Activated T-helper 2 cell treated with anti-CD3 and anti-CD28 coated beads, Interferon-gamma antibody, Interleukin-2, Interleukin-4, amounts not matched to agents 10 μg/mL and 5 μg/mL and 100 μg/mL, durations not matched to agents 14 hours and 24 hours and 36 hours (primary cell): ENCODE results near the gene POC1A. TPM values are rescaled to one million over a fixed set of nuclear protein-coding genes. Genes with fewer than 3 reads are reported as not detected.
A peak's percentile ranks its signal among the peaks of the same experiment; 100 is the strongest.
"Not testable (repeated sequence)": the region's sequence is repeated elsewhere in the genome, so short reads cannot be mapped to it uniquely, and the experiment has no call there.

Experiments
- DNase-seq: peaks from one replicate; pipeline ENCODE4 v3.0.0; 2021; ENCODE audit warnings: low spot score
- H3K27ac Mint-ChIP-seq: one replicate; pipeline ENCODE4 v1.8.0; 2021; ENCODE audit warnings: mixed read lengths
- H3K27me3 Mint-ChIP-seq: one replicate; pipeline ENCODE4 v1.8.0; 2021; ENCODE audit warnings: low read depth, mixed read lengths
- H3K36me3 Mint-ChIP-seq: one replicate; pipeline ENCODE4 v1.8.0; 2021; ENCODE audit warnings: low read depth, mixed read lengths
- H3K4me1 Mint-ChIP-seq: one replicate; pipeline ENCODE4 v1.8.0; 2021; ENCODE audit warnings: low read depth, mixed read lengths
- H3K4me3 Mint-ChIP-seq: one replicate; pipeline ENCODE4 v1.8.0; 2021; ENCODE audit warnings: low read depth, mild to moderate bottlenecking, moderate library complexity, mixed read lengths
- H3K9me3 Mint-ChIP-seq: one replicate; pipeline ENCODE4 v1.8.0; 2021; ENCODE audit warnings: mixed read lengths
- intact Hi-C: fragments of 100-400 bp; cut with micrococcal nuclease; formaldehyde crosslinking; loops from one replicate; pipeline ENCODE4 v1.15.1; 2023
- total RNA-seq: library from RNA; stranded (reverse); gene quantifications from 2 replicates; pipeline ENCODE4 v1.2.3, GENCODE V29; 2022

The POC1A gene
- total RNA-seq, 1 donor from 2014 or later, result 20.4 TPM

DNA sequence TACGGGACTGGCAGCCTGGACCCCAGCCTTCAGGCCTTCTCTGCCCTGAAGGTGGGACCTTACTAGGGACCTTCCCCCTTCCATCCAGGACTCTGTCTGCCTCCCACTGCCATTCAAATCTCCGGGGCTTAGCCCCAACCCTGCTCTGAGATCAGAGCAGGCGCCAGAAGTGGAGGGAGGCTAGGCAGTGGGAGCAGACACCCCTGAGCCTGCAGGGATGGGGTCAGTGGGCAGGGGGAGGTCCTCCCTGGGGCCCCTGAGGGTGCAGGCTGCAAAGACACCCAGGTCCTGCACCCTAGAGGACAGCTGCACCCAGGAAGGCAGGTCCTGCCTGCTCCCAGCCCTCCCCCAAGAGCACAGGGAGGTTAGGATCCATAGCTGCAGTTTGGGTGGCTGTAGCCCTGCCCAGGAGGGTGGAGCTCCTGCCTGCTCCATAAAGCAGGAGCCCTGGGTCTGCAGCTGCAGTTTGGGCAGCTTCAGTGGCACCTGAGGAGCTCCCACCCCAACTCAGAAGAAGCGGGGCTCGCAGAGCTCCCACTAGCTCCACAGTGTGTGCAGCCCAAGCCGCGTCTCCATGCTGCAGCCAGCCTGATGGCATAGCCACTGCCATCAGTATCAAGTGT lies 8.1 kb upstream of the POC1A start:
- H3K36me3 Mint-ChIP-seq, result no peaks in the 10 kb centered on the region
- H3K27ac Mint-ChIP-seq, result no peak overlapping the region
- DNase-seq, result no peak
- H3K9me3 Mint-ChIP-seq, result no peaks in the 10 kb centered on the region
- no peak overlapping the region for H3K4me3 Mint-ChIP-seq
- intact Hi-C loops, result no loop called here
- peaks cover 9% of the 10 kb centered on the region for H3K27me3 Mint-ChIP-seq
- no peaks in the 10 kb centered on the region for H3K4me1 Mint-ChIP-seq

DNA sequence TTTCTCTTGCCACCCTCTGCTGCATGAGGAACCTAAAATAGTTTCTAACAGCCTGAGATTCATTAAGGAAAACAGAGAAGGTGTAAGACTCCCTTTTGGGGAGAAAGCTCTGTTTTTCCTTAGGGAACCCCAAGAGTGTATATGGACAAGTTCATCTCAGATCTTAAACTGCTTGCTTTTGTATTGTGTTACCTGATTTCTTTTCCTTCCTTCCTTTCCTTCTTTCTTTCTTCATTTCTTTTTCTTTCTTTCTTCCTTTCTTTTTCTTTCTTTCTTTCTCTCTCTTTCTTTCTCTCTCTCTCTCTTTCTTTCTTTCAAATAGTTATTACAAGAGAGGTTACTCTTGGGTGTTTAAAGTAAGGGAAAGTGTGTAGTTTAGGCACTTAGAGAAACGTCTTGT lies 5.3 kb upstream of the POC1A start:
- intact Hi-C loops, result no loop called here
- Mint-ChIP-seq H3K27ac (no peak overlapping the region), H3K36me3 (no peaks in the 10 kb centered on the region), H3K9me3 (no peaks in the 10 kb centered on the region), H3K4me3 (no peak overlapping the region), H3K27me3 (peaks cover 4% of the 10 kb centered on the region), H3K4me1 (peaks cover 6% of the 10 kb centered on the region)
- DNase-seq, result no peak

DNA sequence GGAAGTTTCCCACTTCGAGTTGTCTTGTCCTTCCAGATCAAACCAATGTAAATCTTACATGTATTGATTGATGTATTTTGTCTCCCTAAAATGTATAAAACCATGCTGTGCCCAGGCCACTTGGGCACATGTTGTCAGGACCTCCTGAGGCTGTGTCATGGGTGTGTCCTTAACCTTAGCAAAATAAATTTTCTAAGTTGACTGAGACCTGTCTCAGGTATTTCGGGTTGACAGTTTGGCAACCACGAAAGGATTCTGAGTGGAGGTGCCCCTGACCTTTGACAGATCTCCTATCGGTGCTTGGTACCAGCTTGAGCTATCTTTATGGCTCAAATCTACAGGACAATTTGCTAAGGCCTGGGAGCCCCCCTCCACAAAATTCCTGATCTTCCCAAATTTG lies 1.7 kb upstream of the POC1A start:
- H3K36me3 Mint-ChIP-seq, result peaks cover 3% of the 10 kb centered on the region
- H3K9me3 Mint-ChIP-seq, result no peaks in the 10 kb centered on the region
- intact Hi-C loops, result no loop called here
- H3K27me3 Mint-ChIP-seq, result peaks cover 4% of the 10 kb centered on the region
- H3K4me1 Mint-ChIP-seq, result peaks cover 16% of the 10 kb centered on the region
- no peak for DNase-seq
- H3K4me3 Mint-ChIP-seq, result peak overlapping the region; percentile 54
- peak overlapping the region; percentile 38 for H3K27ac Mint-ChIP-seq

DNA sequence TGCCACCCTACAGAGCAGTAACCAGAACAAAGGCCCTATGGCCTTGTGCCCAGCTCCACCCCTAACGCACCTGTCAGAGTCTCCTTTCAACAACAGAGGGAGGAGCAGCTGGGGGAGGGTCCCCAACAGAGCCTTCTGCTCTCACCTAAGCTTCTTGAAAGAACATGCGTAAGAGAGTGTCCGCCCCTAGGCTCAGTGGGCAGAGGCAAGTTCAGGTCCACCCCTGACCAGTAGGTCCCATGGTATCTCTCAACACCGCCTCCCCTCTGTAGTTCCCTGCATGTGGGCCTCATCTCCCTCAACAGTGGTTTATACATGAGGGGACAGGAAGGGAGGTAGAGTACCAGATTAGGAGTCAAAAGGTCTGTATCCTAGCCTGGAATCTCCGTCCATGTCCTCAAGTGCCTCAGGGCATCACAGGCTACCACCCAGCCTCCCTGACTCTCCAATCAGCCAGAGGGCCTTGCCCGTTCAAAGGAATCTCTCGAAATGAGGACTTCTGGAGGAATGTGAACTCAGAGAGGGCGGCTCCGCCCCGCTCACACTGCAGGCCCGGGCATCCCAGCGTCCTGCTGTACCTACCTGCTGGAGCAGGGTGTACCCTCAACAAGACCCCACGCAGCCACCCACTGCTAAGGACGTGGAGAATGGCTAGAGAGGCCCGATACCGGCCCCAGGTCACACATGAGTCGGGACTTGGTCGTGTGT lies 680 bp downstream of the POC1A start:
- intact Hi-C loops, result loop anchor here (1.0 to 5.0 kb wide), 3 partner anchors 45 to 211 kb away; partner anchors contain the start of genes ALAS1, PARP3 and RRP9
- H3K4me1 Mint-ChIP-seq, result peaks cover 16% of the 10 kb centered on the region

DNA sequence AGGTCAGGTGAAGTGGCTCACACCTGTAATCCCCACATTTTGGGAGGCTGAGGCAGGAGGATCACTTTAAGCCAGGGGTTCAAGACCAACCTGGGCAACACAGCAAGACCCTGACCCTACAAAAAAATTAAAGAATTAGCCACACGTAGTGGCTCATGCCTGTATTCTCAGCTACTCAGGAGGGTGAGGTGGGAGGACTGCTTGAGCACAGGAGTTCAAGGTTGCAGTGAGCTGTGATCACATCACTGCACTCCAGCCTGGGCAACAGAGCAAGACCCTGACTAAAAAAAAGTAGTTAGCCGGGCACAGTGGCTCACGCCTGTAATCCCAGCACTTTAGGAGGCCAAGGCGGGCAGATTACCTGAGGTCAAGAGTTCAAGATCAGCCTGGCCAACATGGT lies 2.2 kb downstream of the POC1A start:
- H3K9me3 Mint-ChIP-seq, DNase-seq, H3K27ac Mint-ChIP-seq, H3K27me3 Mint-ChIP-seq: not testable (repeated sequence)
- Mint-ChIP-seq H3K4me1 (peaks cover 16% of the 10 kb centered on the region), H3K4me3 (peak overlapping the region; percentile 8), H3K36me3 (peaks cover 15% of the 10 kb centered on the region)
- intact Hi-C loops, result loop anchor here (5.0 kb wide), 1 partner anchor 210 kb away; the partner anchor contains the start of genes PARP3 and RRP9

More for the DNA sequence above, 680 bp downstream of the POC1A start:
- no peaks in the 10 kb centered on the region for H3K9me3 Mint-ChIP-seq
- peak overlapping the region; percentile 90 for H3K4me3 Mint-ChIP-seq
- peak overlapping the region; percentile 92 for H3K27ac Mint-ChIP-seq
- peaks cover 13% of the 10 kb centered on the region for H3K36me3 Mint-ChIP-seq
- no peak for DNase-seq
- no peaks in the 10 kb centered on the region for H3K27me3 Mint-ChIP-seq

DNA sequence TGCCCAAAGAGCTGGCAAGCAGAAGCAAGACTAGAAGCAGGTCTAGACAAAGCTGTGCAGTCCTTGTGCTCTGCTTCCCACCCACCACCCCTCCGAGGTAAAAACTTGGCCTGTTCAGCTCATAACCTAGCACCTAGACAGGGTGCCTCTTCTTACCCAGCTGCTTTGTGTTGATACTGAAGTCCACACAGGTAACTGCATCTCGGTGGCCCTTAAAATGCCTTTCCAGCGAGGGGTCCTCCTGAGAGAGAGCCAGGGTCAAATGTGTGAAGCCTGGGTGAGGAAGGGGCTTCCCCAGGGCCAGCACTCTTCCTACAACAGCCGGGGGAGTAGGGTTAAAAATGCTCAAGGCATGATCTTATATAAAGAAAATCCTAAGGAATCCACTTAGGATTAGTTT lies 3.4 kb downstream of the POC1A start:
- H3K4me3 Mint-ChIP-seq, result no peak overlapping the region
- peaks cover 16% of the 10 kb centered on the region for H3K4me1 Mint-ChIP-seq
- no peak overlapping the region for H3K27ac Mint-ChIP-seq
- H3K9me3 Mint-ChIP-seq, result no peaks in the 10 kb centered on the region
- H3K36me3 Mint-ChIP-seq, result peaks cover 20% of the 10 kb centered on the region
- intact Hi-C loops, result loop anchor here (5.0 kb wide), 1 partner anchor 209 kb away; the partner anchor contains the start of genes PARP3 and RRP9
- H3K27me3 Mint-ChIP-seq, result no peaks in the 10 kb centered on the region
- DNase-seq, result no peak

DNA sequence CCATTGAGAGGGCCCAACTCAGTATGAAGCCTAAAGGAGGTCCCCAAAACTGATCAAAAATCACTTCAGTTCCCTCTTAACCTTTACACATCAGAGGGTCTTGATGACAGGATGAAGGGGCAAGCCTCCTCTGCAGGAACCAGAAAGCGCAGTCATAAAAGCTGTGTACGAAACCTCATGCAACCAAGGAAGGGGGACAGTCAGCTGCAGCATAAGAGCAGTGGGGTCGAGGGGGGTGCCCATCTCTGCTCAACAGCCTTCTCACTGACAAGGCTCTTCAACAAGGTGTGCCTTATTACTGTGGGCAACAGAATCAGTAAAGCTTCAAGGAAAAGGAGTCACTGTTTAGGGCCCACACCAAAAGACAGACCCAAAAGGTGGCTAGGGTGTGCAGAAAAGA lies 3.9 kb downstream of the POC1A start:
- Mint-ChIP-seq H3K36me3 (peaks cover 26% of the 10 kb centered on the region), H3K9me3 (no peaks in the 10 kb centered on the region), H3K27ac (no peak overlapping the region), H3K4me1 (peaks cover 12% of the 10 kb centered on the region), H3K27me3 (no peaks in the 10 kb centered on the region), H3K4me3 (no peak overlapping the region)
- no peak for DNase-seq
- intact Hi-C loops, result loop anchor here (5.0 kb wide), 1 partner anchor 208 kb away; the partner anchor contains the start of genes PARP3 and RRP9

DNA sequence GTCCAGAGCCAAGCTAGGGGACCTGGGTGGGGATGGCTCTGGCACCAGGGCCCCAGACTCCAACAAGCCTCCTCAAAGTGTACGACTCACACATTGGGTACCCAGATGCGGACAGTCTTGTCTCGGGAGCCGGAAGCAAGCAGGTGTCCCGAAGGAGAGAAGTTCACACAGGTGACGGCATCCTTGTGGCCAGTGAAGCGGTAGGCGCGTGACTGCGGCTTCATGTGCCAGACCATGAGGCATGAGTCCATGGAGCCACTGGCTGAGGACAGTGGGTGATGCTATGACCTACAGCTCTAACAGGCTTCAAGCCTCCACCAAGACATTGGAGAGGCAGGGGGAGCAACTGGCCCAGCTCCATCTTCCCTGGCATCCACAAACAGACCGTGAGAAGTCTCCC lies 4.5 kb downstream of the POC1A start:
- intact Hi-C loops, result loop anchor here (5.0 kb wide), 1 partner anchor 207 kb away; the partner anchor contains the start of genes PARP3 and RRP9
- Mint-ChIP-seq H3K4me3 (no peak overlapping the region), H3K27ac (no peak overlapping the region), H3K9me3 (no peaks in the 10 kb centered on the region), H3K4me1 (peaks cover 11% of the 10 kb centered on the region), H3K27me3 (no peaks in the 10 kb centered on the region), H3K36me3 (peaks cover 31% of the 10 kb centered on the region)
- no peak for DNase-seq

DNA sequence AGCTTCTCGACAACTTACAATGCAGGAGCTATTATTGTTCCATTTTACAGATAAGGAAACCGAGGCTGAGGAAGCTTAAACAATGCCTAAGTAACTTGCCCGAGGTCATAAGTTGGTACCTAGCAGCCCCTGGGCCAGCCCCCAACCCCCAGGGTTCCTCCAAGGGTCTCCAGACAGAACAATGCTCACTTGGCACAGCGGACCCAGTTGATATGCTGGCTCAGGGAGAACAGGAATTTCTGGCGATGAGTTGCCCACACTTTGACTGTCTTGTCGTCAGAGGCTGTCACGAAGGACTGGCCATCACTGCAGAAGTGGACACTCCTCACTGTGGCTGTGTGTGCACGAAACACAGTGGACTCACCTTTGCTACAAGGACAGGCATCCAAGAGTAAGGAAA lies 5.2 kb downstream of the POC1A start:
- Mint-ChIP-seq H3K4me1 (peaks cover 16% of the 10 kb centered on the region), H3K27ac (no peak overlapping the region), H3K4me3 (no peak overlapping the region), H3K9me3 (no peaks in the 10 kb centered on the region), H3K27me3 (no peaks in the 10 kb centered on the region), H3K36me3 (peaks cover 38% of the 10 kb centered on the region)
- intact Hi-C loops, result no loop called here
- no peak for DNase-seq

DNA sequence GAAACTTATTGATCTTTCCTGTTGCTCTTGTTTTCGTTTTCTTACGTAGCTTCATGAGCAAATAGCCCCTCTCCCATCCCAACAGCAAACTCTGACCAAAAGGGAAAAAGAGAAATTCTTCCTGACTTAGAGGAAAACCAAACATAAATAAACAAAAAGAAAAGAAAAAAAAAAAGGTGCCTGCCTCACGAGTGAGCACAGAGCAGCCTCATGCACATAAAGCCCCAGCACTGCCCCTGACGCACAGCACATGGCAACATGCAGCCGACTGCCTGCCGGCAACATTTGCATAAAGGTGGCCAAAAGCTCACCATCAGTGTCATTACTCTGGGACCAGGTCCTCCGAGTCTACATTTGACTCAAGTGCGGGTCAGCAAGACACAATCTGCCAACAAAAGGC lies 6.4 kb downstream of the POC1A start:
- intact Hi-C loops, result no loop called here
- H3K4me3 Mint-ChIP-seq, result no peak overlapping the region
- no peaks in the 10 kb centered on the region for H3K9me3 Mint-ChIP-seq
- DNase-seq, result no peak
- H3K4me1 Mint-ChIP-seq, result peaks cover 10% of the 10 kb centered on the region
- H3K36me3 Mint-ChIP-seq, result peaks cover 47% of the 10 kb centered on the region
- H3K27me3 Mint-ChIP-seq, result no peaks in the 10 kb centered on the region
- no peak overlapping the region for H3K27ac Mint-ChIP-seq

DNA sequence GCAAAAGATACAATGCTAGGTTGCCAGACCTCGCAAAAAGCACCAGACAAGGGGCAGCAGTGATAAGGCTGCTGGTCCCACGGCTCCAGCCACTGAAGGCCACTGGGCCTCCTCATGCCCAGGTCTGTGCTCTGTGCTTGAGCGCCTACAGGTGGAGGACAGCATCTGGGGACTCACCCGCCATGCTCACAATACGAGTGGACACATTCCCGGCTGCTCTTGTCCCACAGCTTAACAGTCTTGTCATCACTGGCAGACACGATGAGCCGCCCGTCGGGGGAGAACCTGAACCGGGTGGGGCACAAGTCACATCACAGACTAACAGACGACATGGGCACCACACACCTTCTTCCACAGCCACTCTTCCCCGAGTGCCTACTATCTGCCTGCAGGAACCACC lies 7.4 kb downstream of the POC1A start:
- Mint-ChIP-seq H3K9me3 (no peaks in the 10 kb centered on the region), H3K4me1 (peaks cover 8% of the 10 kb centered on the region), H3K27ac (no peak overlapping the region), H3K27me3 (no peaks in the 10 kb centered on the region), H3K36me3 (peaks cover 47% of the 10 kb centered on the region), H3K4me3 (no peak overlapping the region)
- DNase-seq, result no peak
- intact Hi-C loops, result no loop called here

DNA sequence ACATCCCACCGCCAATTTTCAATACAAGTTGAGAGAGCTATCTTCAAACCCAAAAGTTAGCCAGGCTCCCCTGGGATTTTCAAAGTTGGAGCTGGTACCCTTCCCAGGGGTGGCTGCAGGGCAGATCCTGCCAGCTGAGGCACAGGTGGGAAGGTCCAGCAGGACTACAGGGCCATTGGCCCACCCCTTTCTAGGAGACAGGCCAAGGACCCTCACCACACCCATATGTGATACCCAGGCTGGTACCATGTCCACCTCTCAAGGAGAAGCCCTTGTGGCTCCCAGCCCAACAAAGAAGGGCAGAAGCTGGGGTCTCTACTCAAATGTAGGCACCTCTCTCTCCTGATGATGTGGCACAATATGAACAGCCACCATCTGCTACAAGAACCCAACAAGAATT lies 8.0 kb downstream of the POC1A start:
- no peak overlapping the region for H3K27ac Mint-ChIP-seq
- peaks cover 44% of the 10 kb centered on the region for H3K36me3 Mint-ChIP-seq
- no peaks in the 10 kb centered on the region for H3K27me3 Mint-ChIP-seq
- intact Hi-C loops, result no loop called here
- H3K4me1 Mint-ChIP-seq, result peaks cover 6% of the 10 kb centered on the region
- H3K9me3 Mint-ChIP-seq, result no peaks in the 10 kb centered on the region
- DNase-seq, result no peak
- no peak overlapping the region for H3K4me3 Mint-ChIP-seq

DNA sequence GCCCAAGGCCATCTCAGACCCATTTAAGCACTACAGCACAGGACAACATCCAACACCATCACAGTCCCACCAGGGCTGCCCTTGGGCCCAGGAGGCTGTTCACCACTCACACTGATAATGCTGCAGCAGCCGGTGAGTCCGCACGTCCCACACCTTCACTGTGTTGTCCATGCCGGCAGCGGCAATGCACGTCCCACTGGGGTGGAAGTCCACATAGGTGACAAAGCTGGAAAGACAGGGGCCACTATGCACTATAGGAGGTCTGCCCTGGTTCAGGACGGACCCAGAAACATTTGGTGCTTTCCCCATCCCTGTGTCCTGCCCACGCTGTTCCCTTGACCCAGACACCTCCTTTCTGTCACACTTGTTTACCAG lies 8.5 kb downstream of the POC1A start:
- H3K9me3 Mint-ChIP-seq, result no peaks in the 10 kb centered on the region
- H3K4me1 Mint-ChIP-seq, result peaks cover 6% of the 10 kb centered on the region
- DNase-seq, result no peak
- no peak overlapping the region for H3K27ac Mint-ChIP-seq
- H3K36me3 Mint-ChIP-seq, result peaks cover 44% of the 10 kb centered on the region
- intact Hi-C loops, result no loop called here
- no peak overlapping the region for H3K4me3 Mint-ChIP-seq
- H3K27me3 Mint-ChIP-seq, result no peaks in the 10 kb centered on the region
